NCI-H82 (cell line): Measurements from ENCODE around the gene OR13C8.
"Not testable (repeated sequence)": the region's sequence is repeated elsewhere in the genome, so short reads cannot be mapped to it uniquely, and the experiment has no call there.

Source experiments
- DNase-seq: peaks from one replicate; lab custom pipeline; 2025; lab: John Stamatoyannopoulos, UW

OR13C8 gene

DNA sequence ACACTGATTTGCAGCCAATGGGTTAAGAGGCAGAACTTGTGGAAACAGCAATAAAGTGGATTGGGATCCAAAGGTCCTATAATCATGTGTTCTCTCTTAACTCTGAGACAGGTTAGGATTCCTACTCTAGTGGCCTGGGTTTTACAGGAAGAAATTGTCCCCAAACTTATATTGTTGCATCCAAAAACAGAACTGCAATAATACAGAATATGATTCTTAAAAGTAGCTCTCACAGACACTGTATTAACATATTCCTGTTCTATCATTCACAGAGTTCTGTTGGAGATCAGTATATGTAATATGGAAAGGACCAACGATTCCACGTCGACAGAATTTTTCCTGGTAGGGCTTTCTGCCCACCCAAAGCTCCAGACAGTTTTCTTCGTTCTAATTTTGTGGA is at the start of gene OR13C8:
Gene OR13C8, plus strand, starts transcription at position 301 of the 400 bp plus-strand sequence. Its CDS starts 0 bp downstream, at position 301.
- DNase-seq = no peak

DNA sequence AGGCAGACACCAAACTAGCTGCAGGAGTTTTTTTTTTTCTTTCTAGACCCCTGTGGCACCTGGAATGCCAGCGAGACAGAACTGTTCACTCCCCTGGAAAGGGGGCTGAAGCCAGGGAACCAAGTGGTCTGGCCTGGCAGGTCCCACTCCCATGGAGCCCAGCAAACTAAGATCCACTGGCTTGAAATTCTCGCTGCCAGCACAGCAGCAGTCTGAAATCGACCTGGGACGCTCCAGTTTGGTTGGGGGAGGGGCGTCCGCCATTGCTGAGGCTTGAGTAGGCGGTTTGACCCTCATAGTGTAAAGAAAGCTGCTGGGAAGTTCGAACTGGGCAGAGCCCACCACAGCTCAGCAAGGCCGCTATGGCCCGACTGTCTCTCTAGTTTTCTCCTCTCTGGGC is 48.7 kb upstream of the OR13C8 start:
- DNase-seq = not testable (repeated sequence)

DNA sequence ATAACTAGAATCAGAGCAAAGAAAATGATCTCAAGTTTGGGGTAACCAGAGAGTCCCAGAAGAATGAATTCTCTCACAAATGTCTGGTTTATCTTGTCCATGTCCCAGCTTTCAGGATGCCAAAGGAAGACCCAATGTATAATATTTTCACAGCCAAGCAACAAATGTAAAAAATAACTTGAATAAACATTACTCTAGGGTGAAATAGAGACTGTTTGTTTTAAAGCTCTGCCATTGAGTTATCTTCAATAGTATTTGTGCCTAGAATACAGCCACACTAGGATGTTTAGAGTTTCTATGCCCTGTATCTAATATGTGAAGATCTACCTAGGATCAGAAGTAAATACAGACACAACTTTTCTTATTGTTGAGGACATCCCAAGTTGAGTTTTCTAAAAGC is 41.9 kb upstream of the OR13C8 start, which contains the start of gene OR13C4:
Gene OR13C4, minus strand, starts transcription at position 101 of the 400 bp plus-strand sequence. Its CDS starts 0 bp downstream, at position 101.
- no peak for DNase-seq

- DNase-seq = no peak
Measured at GRCh38 chr9:104536756-104537155, 32.2 kb upstream of the OR13C8 start, which contains the start of gene OR13C3. Gene OR13C3, minus strand, starts transcription at chr9:104536856. Its CDS starts 133 bp downstream, at chr9:104536723.

DNA sequence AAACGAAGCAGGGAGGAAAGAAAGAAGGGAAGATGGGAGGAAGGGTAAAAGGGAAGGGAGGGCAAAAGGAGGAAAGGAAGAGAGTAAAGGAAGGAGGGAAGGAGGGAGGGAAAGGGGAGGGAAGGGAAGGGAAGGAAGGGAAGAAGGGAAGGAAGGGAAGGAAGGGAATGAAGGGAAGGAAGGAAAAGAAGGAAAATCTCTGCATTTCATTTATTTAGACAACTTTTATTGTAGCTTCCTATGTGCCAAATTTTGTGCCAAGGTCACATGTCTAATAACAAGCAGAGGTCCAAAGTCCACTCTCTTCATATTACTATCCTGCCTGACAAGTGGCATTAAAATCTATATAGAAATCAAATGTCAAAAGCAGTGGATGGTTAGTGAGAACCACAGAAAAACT is 29.7 kb upstream of the OR13C8 start:
- no peak for DNase-seq

DNA sequence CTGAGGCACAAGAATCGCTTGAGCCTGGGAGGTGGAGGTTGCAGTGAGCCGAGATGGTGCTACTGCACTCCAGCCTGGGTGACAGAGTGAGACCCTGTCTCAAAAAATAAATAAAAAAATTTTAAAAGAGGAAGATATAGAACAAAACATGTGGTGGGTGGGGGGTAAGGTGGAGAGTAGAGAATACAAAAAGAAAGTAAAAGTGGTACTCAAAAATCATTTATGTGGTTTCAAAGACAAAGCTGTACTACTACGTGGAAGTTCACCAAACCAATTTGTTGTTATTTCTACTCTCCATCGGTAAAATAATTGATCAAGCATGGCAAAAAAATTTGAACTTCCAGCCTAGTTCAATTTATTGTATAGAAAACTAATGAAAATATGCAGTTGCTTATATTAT is 24.3 kb upstream of the OR13C8 start:
- DNase-seq = no peak

GRCh38 chr9:104553261-104553660 is 15.7 kb upstream of the OR13C8 start:
- DNase-seq = no peak

DNA sequence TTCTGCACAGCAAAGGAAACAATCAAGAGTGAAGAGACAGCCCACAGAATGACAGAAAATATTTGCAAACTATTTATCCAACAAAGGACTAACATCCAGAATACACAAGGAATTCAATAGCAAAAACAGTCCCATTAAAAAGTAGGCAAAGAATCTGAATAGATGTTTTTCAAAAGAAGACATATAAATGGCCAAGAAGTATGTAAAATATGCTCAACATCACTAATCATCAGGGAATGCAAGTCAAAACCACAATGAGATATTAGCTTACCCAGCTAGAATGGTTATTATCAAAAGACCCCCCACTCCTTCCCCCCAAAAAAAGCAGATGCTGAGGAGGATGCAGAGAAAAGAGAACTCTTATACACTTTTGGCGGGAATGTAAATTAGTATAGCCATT is 13.4 kb upstream of the OR13C8 start:
- no peak for DNase-seq

GRCh38 chr9:104556830-104557634 is 11.9 kb upstream of the OR13C8 start:
- peak; percentile 44 for DNase-seq

- no peak for DNase-seq
Measured at GRCh38 chr9:104564358-104564757, 4.6 kb upstream of the OR13C8 start.

GRCh38 chr9:104572612-104573011 is 3.6 kb downstream of the OR13C8 start:
- no peak for DNase-seq

- no peak for DNase-seq
Measured at GRCh38 chr9:104575456-104575855, 6.5 kb downstream of the OR13C8 start.

GRCh38 chr9:104577263-104577662 is 8.3 kb downstream of the OR13C8 start:
- no peak for DNase-seq

DNA sequence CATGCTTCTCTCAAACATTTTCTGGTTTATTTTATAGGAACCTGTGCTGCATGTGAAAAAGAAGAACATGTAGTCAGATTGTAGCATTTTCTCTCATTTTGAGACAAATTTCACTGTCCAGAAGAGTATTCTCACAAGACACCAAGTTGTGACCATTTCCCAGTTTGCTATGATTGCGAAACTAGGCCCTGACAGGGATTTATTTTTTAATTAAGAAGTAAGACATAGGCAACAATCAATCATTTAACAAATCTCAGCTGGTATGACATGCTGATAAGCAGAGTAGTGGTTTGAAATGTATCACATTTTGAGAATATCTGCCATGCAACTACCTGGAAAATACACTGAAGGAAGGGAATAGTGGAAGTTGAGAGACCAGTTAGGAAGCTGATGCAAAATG is 11.6 kb downstream of the OR13C8 start:
- no peak for DNase-seq

DNA sequence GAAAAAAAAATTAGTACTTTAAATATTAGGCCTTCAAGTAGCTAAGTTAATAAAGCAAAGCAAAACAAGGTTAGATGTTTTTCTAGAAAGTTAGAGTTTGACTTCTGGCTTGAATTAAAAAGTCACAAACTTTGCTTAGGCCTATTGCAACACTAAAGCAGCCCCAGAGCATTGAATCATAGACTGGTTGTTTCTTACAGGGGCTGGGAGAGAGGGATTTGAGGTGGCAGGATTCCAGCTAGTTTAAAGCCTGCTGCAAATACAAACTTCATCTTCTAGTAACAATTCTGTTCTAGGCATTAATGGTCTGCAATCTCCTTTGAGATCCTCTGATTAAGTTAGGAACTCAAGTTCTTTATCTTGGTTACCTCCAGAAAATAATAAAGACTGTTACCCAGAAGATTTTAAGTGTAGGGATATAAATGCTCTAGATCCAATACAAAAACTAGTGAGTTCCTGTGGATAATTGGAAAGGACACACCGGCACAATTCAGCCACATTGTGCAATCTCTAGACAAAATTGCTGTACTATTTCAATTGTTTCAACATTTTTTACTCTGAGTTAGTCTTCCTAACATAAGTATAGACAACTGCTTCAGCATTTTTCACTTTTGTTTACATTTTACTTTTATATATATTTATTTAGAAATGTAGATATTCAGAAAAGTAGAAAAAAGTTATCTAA is 17.7 kb downstream of the OR13C8 start:
- no peak for DNase-seq

DNA sequence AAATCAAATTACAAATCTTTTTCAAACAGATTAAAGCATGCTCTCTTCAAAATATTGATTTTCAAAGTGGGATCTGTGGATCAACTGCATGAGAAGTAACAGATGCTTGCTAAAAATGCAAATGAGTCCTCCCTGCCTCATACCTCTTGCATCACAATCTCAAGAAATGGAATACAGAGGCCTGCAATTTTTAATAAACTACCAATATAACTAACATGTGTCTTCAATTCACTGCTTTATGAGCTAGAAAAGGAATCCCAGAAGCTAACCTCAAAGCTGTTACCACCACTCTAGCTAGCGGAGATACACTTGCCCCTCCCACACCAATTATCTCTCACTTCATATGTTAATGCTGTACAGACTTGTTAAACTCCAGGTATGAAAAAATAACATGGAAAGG is 20.7 kb downstream of the OR13C8 start:
- DNase-seq = no peak

DNA sequence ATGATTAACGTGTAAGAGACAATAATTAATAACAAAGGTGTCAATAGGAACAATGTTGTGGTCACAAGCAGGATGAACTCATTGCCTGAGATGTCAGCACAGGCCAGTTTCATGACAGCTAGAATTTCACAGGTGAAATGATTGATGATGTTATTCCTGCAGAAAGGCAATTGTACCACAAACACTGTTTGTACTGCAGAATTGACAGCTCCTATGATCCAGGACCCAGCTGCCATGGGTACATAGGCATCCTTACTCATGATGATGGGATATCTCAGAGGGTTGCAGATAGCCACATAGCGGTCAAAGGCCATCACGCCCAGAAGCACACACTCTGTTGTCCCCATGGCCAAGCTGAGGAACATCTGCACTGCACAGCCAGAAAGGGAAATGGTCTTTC is 29.8 kb downstream of the OR13C8 start:
- not testable (repeated sequence) for DNase-seq

DNA sequence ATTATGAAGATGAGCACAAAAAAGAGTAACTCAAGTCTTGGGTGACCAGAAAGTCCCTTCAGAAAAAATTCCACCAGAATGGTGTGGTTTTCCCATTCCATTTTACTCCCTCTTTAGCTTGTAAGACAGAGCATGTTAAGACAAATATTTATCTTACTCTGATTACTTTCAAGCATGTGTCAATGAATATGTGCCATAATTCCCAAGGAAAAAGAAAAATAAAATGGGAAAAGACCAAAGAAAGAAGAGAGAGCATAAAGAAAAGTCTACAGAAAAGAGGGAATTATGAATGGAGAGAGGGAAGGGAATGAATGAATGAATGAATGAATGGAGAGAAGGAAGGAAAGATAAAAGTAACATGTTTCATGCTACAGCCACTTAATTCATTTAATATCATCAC is 30.3 kb downstream of the OR13C8 start, which contains the start of gene OR13C5:
Gene OR13C5, minus strand, starts transcription at position 101 of the 400 bp plus-strand sequence. Its CDS starts 0 bp downstream, at position 101.
- not testable (repeated sequence) for DNase-seq

GRCh38 chr9:104604801-104605200 is 35.8 kb downstream of the OR13C8 start:
- no peak for DNase-seq

- not testable (repeated sequence) for DNase-seq
Measured at GRCh38 chr9:104605527-104605926, 36.6 kb downstream of the OR13C8 start, which contains the start of gene OR13C2. Gene OR13C2, minus strand, starts transcription at chr9:104605627. Its CDS starts 0 bp downstream, at chr9:104605627.

DNA sequence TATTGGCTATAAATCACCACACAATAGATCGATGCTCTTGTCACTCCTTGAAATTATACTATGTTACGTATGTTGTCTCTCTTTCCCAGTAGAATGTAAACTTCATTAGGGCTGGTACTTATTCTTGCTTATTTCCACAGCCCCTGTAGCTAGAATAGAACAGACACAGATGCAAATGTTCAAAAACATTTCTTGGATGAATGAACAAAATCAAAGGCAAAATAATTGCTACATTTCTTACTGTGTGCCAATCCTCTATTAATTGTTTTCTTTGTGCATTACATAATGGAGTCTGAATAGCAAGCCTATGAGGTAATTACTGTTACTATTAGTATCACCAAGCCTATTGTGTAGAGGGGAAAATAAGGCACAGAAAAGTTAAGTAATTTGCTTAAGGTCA is 37.2 kb downstream of the OR13C8 start:
- no peak for DNase-seq

- DNase-seq = no peak
Measured at GRCh38 chr9:104608336-104608735, 39.4 kb downstream of the OR13C8 start.

DNA sequence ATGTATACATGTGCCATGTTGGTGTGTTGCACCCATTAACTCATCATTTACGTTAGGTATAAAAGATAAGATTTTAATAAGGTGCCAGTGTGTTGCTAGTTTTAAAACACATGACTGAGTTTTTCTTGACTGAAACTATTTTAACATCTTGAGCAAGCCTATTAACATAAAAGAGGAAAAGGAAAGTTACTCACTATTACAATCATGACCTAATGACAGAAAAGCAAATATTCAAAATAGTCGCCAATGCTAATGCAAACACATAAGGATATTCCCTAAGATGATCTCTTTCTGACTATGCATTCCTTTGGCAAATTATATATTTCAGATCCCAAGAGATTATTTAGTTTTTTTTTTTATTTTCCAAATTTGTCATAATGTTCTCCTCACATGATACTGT is 42.2 kb downstream of the OR13C8 start:
- DNase-seq = no peak
